Measurements from ENCODE around the gene VAPA.

The VAPA gene

DNA sequence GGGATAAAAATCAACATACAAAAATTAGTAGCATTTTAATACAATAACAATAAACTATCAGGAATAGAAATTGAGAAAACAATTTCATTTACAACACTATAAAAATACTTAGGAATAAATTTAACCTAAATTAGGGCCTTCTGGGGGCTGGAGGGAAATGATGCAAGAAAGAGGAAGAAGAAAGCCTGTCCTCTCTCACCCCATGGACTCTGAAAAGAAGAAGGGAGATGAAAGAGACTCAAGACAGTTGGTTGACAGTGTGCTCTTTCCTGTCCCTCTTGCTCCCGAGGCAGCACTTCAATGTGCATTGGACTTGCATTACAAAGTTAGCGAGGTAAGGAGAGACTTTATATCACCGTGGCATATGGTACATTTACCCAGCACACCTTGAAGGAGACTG is 88.5 kb downstream of the VAPA start:
- DNase-seq (ENCODE audit: low read depth, low spot score), result no peak

DNA sequence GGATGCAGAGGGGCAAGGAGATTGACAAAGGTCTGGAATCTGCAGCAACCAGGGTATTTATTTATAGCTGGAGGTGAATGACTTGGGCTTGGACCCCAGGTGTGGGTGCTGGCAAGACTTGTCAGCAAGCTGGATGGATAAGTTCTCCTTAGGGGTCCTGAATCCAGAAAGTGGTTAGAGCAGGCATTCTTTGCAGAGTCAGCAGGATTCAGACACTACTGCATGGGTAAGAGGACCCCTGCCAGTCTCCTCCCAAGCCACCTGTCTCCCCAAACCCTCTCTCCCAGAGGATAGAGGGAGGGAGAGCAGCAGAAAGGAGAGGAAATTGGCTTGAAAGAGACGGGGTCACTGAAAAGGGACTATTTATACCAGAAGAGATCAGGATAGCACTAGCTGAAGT is 89.5 kb downstream of the VAPA start:
- DNase-seq (ENCODE audit: low read depth, low spot score), result no peak

DNA sequence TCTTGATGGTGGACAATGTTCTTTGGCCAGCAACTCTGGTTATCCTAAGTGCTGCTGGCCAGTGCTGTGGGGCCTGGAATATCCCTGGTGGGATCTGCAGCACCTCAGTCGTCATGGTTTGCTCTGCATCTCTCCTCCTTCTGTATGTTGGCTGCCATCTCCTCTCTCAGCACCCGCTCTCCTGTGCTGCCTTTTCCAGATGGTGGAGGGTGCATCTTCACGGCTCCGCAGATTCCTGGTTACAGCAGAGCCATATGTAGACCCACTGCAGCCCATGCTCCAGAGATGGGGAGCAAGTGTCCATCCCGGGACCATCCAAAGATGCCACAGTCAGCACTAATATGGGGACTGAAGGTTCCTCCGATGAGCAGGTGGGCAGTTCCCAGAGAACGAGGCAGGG is 90.0 kb downstream of the VAPA start:
- DNase-seq (ENCODE audit: low read depth, low spot score), result no peak

DNA sequence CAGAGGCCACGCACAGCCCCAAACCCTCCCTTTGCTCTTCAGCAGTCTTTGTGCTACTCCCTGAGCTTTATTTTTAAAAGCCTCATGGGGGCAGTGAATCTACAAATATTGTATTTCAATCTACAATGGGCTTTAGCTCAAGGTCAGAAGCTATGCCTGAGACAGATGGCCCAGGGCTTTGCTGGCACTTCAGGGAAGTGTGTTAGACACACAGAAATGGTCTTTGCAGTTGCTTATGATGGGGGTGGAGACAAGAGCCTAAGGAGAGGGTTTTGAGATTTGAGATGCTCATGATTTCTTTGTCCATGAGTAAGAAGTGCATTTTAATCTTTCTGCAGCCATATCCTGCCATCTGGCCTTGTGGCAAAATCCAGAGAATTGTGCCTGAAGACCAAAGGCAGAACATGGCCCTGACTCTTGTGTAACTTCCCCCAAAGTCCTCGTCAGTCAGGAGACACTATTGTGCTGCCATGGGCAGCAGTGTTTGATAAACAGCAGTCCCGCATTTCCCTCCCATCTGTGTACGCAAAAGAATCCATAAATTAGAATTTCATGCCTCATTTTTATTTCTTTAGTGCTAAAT is 92.6 kb downstream of the VAPA start:
- no peak for DNase-seq (ENCODE audit: low read depth, low spot score)

DNA sequence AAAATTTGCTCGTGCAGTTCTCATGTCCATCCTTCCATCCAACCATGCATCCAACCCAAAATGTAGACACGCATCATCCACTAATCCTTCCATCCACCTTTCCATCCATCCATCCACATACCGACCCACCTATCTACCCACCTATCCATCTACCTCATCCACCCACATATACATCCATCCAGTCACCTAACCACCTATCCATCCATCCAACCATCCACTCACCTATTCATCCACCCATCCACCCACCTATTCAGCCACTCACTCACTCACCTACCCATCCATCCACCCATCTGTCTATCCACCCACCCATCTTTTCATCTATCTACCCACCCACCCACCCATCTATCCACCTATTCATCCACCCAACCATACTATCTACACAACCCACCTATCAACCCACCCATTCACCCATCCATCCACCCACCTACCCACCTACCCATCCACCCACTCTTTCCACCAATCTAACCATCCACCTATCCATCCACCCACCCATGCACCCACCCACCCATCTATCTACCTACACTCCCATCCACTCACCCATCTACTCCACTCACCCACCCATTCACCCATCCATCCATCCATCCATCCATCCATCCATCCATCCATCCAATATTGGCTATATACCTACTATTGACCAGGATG is 94.3 kb downstream of the VAPA start:
- no peak for DNase-seq (ENCODE audit: low read depth, low spot score)
